COLO829 (cell line): Measurements from ENCODE around the gene WBP1L.
A peak's percentile ranks its signal among the peaks of the same experiment; 100 is the strongest.

Source experiments
- DNase-seq: peaks from one replicate; pipeline ENCODE4 v3.0.0; 2012; ENCODE audit warnings: low spot score

Gene WBP1L

DNA sequence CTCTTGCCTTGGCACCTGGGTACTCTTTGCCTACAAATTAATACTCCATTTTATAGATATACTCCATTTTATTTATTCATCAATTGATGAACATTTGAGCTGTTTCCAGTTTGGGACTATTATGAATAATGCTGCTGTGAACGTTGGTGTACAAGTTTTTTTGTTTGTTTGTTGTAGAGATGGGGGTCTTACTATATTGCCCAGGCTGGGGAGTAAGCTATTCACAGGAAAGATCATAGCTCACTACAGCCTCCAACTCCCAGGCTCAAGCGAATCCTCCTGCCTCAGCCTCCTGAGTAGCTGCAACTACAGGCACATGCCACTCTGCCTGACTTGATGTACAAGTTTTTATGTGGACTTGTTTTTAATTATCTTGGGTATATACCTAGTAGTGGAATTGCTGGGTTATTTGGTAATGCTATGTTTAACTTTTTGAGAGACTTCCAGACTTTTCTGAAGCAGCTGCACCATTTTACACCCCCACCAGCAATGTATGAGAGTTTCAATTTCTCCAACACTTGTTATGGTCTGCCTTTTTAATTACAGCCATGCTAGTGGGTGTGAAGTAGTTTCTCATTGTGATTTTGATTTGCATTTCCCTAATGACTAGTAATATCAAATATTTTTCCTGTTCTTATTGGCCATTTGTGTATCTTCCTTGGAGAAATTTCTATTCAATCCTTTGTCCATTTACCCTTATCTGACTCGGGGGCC, 15.9 kb downstream of the WBP1L start:
- DNase-seq, result no peak

DNA sequence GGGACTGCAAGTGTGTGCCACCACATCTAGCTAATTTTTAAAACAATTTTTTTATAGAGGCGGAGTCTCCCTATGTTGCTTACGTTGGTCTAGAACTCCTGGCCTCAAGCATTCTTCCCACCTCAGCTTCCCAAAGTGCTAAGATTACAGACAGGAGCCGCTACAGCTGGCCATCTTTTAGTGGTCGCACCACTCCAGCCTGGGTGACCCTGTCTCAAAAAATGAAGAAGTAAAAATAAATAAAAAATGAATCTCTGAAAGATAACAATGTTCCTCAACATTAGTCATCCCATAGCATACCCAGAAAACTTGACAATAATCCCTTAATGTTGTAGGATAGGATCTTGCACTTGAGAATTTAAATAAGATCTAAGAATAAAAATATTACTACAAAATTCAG, 18.2 kb downstream of the WBP1L start:
- DNase-seq, result no peak

DNA sequence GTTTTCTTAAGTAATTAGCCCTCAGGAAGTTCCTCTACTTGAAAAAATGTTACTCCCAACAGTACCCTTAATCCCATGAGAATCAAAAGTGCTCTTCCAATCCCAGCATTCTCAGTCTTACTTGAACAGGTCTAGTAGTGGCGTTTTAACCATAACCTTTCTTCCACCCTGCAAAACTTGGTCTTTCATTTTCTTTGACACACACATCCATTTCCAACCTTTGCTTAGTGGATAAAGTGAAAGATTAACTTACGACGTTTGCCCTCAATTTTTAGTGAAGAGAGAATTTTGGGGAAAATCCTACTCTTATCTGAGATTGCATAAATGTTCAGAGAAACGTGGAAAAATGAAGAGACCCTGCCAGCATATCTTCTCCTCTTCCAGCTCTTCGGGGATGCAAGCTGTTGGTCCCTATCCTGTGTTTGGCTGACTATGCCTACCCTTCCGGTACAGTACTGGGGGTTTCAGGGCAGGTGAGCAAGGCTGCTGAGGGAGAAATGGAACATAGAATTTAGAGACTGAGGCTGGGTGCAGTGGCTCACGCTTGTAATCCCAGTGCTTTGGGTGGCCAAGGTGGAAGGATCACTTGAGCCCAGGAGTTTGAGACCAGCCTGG, 18.8 kb downstream of the WBP1L start:
- no peak for DNase-seq

DNA sequence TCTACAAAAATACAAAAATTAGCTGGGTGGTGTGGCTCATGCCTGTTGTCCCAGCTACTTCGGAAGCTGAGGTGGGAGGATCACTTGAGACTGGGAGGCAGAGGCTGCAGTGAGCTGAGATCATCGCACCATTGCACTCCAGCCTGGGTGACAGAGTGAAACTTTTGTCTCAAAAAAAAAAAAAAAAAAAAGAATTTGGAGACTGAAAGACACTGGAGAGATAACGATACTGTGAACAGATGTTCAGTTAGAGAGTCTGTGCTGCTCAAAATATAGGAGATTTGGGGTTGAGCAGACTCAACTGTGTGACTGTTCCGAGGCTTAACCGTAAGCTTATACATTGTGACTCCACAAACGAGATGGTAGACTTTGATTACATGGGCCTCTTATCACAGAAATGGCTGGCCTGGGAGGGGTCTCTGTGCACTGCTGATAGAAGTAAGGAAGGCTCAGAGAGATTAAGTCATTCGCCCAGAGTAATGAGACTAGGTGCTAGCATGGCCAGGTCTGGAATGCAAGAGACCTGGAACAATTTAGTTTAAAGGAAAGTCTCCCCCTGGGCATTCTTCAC, 19.4 kb downstream of the WBP1L start:
- DNase-seq, result no peak

DNA sequence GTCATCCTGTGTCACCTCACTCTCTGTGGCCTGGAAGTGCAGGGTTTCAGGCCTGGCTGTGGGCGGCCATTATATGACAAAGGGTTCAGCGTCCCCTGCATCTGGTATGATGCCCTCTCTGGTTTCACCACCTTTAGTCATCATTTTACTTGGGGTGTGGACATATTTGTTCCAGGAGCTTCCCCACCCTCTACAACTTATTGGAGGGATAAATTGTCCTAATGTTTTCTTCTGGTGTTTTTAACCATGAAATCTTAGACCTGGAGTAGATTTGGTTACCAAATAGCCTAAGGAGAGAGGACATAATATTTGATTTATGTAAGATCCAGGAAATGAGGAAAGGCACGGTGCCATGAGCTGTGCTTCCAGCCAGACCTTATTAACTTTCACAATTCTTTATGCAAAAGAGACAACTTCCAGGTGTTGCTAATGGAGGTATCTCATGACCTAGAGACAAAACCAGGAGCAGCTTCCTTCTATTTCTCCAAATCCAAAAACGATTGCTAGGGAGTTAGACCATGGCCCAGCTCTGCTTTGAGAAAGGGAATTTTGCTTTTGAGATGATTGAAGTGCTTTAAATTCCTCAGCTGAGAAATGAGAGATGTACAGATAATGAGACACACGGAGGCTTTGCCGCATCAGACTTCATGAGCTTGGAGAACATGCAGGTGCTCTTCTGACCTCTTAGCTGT, 20.9 kb downstream of the WBP1L start:
- DNase-seq, result no peak

DNA sequence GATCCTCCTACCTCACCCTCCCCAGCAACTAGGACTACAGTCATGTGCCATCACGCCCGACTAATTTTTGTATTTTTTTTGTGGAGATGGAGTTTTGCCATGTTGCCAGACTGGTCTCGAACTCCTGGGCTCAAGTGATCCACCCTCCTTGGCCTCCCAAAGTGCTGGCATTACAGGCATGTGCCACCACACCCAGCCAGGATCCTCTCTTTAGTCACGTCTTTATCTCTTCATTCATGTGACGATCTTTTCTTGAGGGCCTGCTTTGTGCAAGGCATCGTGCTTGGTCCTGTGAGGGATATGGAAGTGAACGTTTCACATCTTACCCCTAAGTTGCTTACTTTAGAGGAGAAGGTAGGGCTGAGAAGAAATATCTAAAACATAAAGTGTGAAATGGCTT, 21.6 kb downstream of the WBP1L start:
- no peak for DNase-seq

DNA sequence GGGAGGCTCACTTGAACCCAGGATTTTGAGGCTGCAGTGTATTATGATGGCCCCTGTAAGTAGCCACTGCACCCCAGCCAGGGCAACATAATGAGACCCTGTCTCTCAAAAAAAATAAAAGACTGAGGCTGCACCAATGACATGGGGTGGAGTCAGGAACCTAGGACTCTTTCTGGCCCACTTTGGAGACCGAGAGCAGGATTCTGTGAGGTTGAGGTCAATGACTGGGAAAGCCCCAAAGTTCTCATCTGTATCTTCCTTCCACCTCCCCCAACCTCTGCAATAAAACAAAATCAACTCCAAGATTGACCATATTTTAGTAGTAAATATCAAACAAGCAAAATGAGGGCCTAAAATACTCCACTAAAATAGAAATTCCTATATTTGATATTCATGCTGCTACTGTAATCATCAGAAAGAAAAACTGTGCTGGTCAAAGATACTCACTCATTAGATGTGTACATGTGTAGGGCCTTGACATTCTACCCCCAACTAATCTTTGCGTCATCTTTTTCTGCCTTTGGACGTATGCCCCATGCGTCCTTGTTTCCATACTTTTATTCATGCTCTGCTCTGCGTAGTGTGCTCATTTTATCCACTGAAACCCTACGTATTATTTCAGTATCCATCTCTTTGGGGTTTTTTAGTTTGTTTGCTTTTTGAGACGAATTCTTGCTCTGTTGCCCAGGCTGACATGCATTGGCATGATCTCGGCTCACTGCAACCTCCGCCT, 23.8 kb downstream of the WBP1L start:
- DNase-seq, result no peak

DNA sequence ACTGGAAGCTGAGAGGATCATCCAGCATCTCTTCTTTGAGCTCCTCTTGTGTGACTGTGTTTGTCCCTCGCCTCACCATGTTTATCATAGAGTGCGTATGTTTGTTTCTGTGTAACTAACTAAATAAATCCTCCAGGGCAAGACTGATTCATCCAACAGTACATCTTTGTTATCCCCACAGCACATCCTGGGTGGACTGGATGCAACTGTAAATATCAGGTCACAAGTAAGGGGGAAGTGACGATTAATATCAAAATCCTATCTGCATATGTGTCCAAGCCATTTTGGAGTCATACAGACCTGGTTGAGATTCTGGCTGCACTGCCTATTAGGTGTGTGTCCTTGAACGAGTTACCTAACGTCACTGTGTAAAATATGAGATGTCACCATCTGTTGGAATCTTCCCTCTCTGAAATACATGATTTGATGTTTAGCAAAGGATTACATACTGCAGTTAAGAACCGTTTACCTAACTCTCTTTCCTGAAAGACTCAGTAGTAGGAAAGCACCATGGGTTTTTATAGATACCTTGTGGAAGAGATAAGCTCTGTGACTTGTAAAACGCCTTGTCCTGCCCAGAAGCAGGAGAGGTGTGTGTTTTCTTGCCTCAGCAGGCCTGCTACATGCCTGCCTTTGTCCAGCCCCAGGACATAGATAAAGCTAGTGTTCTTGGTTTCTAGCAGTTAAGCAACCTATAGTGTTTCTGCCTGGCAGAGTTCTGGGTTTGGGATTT, 25.8 kb downstream of the WBP1L start:
- DNase-seq, result peak; percentile 68

DNA sequence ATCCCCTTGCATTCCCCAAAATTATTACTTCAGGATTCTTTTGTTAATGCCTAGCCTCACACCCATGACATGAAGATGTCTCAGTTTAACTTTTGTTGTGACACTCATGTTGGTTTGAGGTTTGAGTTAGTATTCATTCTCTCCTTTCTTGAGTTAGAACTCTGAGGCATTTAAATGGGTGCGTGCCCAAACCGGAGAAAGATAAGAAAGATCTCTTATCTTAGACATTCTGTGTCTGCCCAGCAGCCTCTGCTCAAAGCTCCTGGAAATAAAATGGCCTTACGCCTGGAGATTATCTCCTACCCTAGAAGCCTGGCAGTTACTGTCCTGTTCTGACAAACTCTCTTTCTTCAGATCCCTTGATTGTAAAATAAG, 26.3 kb downstream of the WBP1L start:
- DNase-seq, result no peak

DNA sequence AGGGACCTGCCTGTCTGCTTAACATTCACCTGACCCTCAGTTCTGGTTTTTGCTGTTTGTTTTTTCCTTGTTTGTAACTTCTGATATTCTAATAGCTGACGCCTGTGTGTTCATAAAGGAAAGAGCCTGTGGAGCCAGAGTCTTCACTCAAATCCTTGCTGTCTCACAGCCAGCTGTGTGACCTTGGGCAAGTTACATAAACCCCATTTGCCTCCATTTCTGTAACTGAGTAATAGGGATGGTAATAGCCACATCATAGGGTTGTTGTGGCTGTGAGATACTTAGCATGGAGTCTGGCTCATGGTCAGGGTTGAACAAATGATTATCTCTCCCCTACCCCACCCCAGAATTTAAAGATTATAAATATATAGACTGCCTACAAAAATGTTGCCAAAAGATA, 27.0 kb downstream of the WBP1L start:
- DNase-seq, result no peak

DNA sequence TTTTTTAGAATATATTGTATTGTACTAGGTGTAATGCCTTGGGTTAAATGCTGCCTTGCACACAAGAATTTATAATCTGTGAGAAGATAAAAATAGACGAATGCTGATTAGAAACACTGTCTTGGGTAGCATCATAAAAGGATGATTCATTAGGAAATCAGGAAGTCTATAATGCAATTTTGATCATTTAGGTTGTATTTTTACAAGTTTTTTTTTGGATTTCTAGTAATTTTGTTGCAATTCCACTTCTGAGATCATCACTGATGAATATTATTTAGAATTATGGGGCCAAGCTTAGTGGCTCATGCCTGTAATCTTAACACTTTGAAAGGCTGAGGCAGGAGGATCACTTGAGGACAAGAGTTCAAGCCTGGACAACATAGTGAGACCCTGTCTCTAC, 29.6 kb downstream of the WBP1L start:
- no peak for DNase-seq

DNA sequence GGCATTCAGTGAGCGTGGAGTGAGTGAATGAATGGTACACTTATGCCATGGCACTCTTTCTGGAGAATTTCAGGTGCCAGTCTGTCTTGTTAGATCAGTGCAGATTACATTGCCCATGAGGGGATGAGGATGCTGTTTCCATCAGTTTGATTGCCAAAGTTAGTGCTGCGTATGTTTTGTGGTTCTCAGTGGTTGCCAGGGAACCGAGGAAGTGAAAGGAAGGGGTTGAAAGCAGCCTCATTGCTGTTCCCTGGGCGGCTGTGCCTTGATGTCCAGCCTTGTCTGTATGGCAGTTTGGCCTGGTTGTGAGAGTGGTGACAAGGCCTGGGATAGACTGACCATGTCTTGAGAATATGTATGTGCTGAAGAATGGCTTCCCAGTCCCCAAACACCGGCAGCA, 30.2 kb downstream of the WBP1L start:
- no peak for DNase-seq

DNA sequence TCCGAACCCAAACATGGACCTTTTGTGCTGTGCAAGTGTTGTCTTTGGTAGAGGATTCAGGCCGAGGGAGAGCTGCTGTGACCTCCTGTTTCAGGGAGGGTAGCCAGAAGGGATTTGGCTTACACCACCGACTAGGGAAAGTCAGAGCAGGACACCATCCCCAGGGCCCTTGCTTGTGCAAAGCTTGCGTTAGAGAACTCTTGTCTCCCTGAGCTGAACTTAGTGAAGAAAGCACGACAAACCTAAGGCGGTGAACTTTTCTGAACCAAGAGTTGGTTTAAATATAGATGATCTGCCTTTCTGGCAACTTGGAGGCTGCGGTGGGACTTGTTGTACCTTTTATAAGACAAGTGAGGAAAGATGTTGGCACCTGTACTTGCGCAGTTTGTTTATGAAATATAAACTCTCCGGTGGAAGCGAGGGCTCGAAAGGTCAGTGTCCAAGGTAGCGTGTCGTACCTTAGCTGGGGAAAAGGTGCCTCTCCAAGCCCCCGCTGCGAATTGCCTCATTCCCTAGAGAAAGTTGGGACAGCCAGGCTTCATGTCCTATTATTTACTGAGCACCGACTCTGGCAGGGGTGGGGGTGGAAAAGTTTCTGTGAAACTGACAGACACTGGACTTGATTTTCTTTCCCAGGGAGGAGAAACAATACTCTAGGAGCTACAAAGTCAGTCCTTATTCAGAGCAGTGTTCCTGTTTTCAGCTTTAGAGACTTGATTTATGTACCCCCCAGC, 31.6 kb downstream of the WBP1L start:
- DNase-seq, result no peak

DNA sequence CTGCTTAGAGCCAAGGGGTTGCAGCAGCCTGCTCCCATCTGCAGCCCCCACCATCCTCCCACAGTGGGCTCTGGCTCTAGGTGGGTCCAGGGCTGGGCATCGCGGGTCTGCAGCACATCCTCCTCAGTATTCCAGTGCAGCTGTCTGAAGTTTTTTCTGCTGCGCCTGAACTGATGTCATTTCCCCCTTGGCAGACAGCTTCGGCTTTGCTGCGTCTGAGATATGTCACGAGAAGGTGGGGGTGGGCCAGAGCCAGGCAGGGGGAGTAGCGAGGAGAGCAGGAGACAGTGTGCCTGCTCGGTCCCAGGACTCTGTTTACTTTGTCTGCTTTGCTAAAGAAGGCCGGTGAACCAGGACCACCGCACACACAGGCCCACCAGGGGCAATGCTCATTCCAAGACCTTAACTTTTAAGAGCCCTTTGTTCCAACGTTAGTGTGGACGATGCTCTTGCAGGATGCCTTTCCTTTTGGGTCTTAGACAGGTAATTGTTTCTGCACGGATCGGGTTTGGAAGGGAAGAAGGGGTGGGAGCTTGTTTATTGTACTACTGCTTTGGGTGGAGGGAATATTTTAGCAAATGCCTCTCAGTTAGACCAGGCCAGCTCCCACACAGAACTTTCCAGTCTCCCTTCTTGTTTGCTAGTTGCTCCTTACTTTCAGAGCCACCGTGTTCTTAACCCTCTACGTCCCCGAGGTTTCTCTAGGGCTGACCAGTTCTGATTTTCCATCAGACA, 32.4 kb downstream of the WBP1L start:
- DNase-seq, result no peak

DNA sequence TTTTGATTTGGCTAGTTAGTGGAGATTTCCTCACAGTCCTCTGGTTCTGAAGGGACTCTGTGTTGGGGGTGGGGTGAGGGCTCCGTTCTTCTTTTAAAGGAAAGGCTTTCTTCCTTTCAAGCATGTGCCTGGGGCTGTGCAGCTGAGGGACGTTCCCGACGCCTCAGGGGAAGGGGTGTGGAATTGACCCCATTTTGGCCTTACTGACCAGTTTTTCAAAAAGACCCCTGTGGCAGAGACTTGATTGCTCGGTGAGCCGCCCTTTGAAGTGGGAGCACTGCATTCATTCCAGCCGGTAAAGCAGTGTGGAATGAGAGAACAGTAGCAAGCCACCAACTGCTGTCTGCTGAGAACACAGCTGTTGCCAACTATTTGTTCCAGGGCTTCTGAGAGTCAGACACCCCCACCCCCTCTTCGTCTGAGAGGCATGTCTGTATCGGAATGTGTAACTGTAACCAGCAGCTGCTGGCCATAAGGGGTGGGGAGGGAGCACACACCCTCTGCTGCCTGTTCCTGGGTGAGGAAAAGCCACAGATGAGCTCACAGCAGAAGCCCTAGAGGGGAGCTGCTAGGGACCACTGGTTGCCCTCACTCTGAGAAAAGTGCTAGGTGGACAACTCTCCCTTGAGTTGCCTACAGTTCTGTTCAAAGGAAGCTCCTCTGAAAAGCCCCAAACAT, 33.2 kb downstream of the WBP1L start:
- peak; percentile 47 for DNase-seq

DNA sequence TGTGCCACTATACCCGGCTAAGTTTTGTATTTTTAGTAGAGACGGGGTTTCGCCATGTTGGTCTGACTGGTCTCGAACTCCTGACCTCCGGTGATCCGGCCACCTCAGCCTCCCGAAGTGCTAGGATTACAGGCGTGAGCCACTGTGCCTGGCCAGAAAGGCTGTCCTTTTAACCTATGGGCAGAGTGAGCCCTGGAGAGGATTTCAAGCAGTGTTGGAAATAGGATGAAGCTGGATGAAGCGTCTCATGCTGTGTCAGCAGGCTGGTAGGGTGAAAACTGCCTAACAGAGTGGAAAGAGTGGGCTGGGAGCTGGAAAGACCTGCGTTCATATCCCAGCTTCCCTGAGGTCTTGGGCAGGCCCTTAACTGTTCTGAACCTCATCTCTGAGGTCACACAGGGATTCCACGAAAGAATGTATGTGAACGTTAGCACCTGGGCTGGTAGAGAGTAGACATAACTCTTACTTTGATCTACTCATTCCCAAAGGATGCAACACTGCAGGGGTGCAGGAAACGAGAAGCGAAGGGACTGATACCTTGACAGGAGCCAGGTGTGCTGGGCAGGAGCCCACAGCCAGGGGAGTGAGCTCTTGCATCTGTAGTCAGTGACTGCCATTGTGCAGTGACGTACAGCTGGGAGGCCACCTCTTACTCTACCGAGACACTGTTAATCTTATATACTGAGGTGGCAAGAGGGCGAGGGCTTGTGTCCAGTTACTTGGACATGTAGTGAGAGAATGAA, 34.1 kb downstream of the WBP1L start:
- no peak for DNase-seq

DNA sequence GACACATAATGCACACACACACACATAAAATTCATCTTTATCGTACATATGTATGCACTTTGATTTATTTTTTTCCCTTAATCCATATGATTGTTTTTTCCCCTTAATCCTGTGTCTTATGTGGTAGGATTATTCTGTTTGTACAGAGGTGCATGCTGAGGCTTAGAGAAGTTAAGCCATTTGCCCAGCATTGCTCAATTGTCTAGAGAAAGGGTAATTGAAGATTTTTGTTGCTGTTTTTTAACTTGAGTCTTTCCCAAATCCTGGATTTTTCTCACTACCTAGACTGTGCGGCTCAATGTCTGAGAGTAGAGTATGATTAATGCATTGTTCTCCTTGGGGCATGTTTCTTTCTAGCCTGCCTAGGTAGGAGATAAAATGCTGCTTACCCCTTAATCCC, 35.0 kb downstream of the WBP1L start:
- DNase-seq, result no peak

DNA sequence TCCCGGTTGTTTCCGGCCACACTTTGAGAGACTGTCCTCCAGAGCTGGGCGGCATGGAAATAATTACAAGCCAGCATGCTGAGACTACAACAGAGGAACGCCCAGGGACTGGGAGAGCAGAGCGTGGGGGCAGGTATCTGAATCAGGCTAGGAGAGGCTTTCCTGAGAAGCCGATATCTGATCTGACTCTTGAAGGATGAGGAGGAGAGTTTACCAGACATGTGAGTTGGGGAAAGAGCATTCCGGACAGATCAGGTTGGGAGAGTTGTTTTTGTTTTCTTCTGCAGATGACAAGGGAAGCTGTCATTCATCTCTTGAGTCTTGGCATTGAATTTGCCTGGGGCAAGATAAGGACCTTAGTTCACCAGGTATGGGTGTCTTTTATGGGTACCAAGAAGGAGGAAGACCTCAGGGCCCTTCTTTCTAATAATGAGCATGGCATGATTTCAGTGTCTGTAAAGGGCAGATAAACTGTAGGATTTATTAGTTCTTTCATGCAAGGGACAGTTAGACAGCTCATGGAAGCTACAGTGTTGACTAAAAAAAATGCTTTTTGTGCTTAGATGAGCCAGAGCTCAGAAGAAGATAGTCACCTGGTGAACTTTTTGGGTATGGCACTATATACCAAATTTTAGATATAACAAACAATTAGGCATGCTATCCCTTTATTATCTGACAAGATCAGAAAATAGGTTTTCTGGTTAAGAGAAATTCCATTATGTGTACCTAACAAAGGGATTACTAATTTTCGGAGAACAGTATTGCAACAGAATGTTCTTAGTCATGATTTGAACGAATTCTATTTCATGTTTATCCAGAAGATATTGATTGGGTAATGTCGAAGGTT, 36.2 kb downstream of the WBP1L start:
- DNase-seq, result no peak
